T-helper 17 cell (primary cell): ENCODE results near the gene SNAP47. TPM values are rescaled to one million over a fixed set of nuclear protein-coding genes. Genes with fewer than 3 reads are reported as not detected.

Experiments
- ATAC-seq: fragments of 150-1000 bp; cut with Tn5 transposase; 2 replicates; pipeline ENCODE4 v1.10.0; 2021; ENCODE audit warnings: mild to moderate bottlenecking, moderate library complexity
- DNase-seq, 3 donors: peaks; one replicate each; pipeline versions ENCODE4 v3.0.0 to v3.0.0-alpha.2; 2020 to 2021
- H3K9me3 ChIP-seq: one replicate; pipeline ENCODE4 v1.7.0; 2013; ENCODE audit warnings: low read length, mild to moderate bottlenecking; ENCODE audit not compliant: control insufficient read depth, poor library complexity, severe bottlenecking
- H3K27ac Mint-ChIP-seq: one replicate; pipeline ENCODE4 v1.8.0; 2022; ENCODE audit warnings: mild to moderate bottlenecking, moderate library complexity, mixed read lengths
- H3K27me3 Mint-ChIP-seq: one replicate; pipeline ENCODE4 v1.8.0; 2022; ENCODE audit warnings: mixed read lengths
- H3K36me3 Mint-ChIP-seq: one replicate; pipeline ENCODE4 v1.8.0; 2022; ENCODE audit warnings: low read depth, mixed read lengths
- H3K4me1 Mint-ChIP-seq: one replicate; pipeline ENCODE4 v1.8.0; 2022; ENCODE audit warnings: mild to moderate bottlenecking, mixed read lengths
- H3K4me3 Mint-ChIP-seq: one replicate; pipeline ENCODE4 v1.8.0; 2022; ENCODE audit warnings: mild to moderate bottlenecking, moderate library complexity, mixed read lengths
- total RNA-seq, 4 donors: library from RNA in 2 of 4; stranded (reverse) in 2 of 4; gene quantifications; one replicate each; pipeline ENCODE4 v1.2.3 and lab custom pipeline; 2022 to 2026

Gene SNAP47
- total RNA-seq, 2 donors from 2014 or later: 20.4 to 23.6 TPM

DNA sequence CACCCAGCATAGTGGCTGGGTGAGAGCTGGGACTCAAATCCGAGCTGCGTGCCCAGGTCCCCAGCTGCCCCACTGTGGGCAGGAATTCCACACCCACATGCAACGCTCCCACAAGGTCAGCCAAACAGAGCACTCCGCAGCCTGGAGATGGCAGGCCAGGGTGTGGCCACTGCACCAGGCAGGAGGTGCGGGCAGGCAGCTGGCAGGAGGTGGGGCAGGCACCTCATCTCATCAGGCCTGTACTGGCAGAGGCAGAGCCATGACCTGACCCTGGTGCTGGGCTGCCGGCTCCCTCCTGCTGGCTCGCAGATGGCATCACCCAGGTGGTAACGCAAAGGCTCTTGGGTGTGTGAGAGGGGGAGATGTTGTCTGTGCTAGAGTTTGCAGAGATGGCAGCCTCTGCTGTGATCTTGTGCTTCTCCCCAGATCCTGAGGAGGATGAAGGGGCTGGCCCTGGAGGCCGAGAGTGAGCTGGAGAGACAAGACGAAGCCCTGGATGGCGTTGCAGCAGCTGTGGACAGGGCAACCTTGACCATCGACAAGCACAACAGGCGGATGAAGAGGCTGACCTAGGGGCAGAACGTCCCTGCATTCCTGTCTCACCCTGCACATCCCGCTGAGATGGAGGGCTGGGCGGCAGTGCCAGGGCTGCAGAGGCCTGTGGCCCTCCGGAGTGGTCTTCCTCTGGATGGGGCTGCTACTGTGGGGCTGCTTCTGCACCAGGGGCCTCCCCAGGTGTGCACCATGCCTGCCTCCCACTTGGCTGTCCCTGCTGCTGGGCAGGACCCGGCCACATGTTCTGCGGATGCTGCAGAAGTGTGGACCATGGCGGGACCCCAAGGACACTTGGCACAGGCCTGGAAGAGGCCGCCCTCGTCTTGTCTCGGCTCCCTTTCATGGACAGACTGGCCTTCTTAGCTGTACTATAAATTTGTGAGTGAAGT lies 45.1 kb downstream of the SNAP47 start:
- no peak for DNase-seq
- Mint-ChIP-seq H3K4me3 (no peak overlapping the region), H3K27me3 (no peaks in the 10 kb centered on the region), H3K4me1 (no peaks in the 10 kb centered on the region), H3K36me3 (peaks cover 2% of the 10 kb centered on the region), H3K27ac (no peak overlapping the region)
- no peaks in the 10 kb centered on the region for H3K9me3 ChIP-seq
- no peak for ATAC-seq

DNA sequence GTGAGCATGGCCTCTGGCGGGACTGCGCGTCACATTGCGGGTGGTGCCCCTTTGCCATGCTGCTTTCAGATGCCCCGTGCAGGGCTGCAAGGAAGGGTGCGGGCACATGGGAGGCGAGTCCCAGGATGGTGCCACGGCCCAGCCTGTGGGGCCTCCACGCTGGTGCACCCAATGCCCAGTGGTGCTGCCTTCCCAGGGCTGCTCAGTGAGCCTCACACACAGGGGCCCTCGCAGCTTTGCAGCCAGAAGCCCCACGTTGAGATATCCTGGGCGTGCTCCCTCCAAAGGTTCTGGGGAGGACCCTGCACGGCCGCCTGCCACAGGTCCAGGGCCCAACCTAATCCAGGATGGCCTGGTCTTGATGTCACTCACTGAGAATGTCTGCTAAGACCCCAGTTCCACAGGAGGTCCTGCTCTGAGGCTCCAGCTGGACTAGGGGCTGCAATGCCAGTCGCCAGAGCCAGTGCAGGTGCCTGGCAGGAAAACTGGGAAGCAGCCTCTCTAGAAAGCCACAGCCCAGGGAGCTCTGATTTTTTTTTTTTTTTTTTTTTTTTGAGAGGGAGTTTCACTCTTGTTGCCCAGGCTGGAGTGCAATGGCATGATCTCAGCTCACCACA lies 46.2 kb downstream of the SNAP47 start:
- Mint-ChIP-seq H3K4me3 (no peak overlapping the region), H3K36me3 (peaks cover 2% of the 10 kb centered on the region), H3K27ac (no peak overlapping the region), H3K27me3 (no peaks in the 10 kb centered on the region), H3K4me1 (peaks cover 3% of the 10 kb centered on the region)
- no peak for DNase-seq
- no peaks in the 10 kb centered on the region for H3K9me3 ChIP-seq
- ATAC-seq: no peak

DNA sequence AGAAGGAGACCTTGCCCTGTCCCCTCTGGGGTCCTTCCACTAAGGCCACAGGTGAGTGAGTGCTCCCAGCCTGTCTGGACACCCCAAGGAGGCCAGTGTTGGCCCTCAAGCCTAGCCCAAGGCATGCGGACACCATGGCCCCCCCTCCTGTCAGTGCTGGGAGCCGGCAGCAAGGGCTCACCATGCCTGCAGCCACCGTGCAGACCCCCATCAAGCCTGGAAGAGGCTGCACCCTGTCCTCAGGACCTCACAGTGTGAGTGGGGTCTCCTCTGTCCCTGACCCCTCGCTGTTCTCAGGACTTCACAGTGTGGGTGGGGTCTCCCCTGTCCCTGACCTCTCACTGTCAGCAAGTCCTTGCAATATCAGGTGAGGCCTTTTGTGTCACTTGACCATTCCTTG lies 47.0 kb downstream of the SNAP47 start:
- H3K27me3 Mint-ChIP-seq: no peaks in the 10 kb centered on the region
- H3K27ac Mint-ChIP-seq: no peak overlapping the region
- H3K4me1 Mint-ChIP-seq: peaks cover 7% of the 10 kb centered on the region
- DNase-seq (no peak), ATAC-seq (no peak)
- H3K9me3 ChIP-seq: no peaks in the 10 kb centered on the region
- H3K4me3 Mint-ChIP-seq: no peak overlapping the region
- H3K36me3 Mint-ChIP-seq: peaks cover 2% of the 10 kb centered on the region

GRCh38 chr1:227785094-227785804 lies 50.0 kb downstream of the SNAP47 start:
- Mint-ChIP-seq H3K36me3 (peaks cover 2% of the 10 kb centered on the region), H3K27me3 (no peaks in the 10 kb centered on the region), H3K27ac (no peak overlapping the region), H3K4me1 (peaks cover 12% of the 10 kb centered on the region), H3K4me3 (peak overlapping the region; percentile 28)
- DNase-seq: no peak
- H3K9me3 ChIP-seq: no peaks in the 10 kb centered on the region
- ATAC-seq: no peak

GRCh38 chr1:227785805-227786671 lies 50.8 kb downstream of the SNAP47 start:
- Mint-ChIP-seq H3K4me1 (peaks cover 12% of the 10 kb centered on the region), H3K4me3 (peak overlapping the region; percentile 88), H3K27me3 (no peaks in the 10 kb centered on the region), H3K36me3 (no peaks in the 10 kb centered on the region), H3K27ac (peak overlapping the region; percentile 39)
- no peaks in the 10 kb centered on the region for H3K9me3 ChIP-seq
- DNase-seq: no peak
- ATAC-seq: no peak

- H3K36me3 Mint-ChIP-seq: no peaks in the 10 kb centered on the region
- H3K4me1 Mint-ChIP-seq: peaks cover 18% of the 10 kb centered on the region
- H3K27ac Mint-ChIP-seq: peak overlapping the region; percentile 54
- DNase-seq (no peak), ATAC-seq (no peak)
- H3K9me3 ChIP-seq: no peaks in the 10 kb centered on the region
- H3K4me3 Mint-ChIP-seq: peak overlapping the region; percentile 88
- H3K27me3 Mint-ChIP-seq: no peaks in the 10 kb centered on the region
These were observed 51.7 kb downstream of the SNAP47 start for GRCh38 chr1:227786673-227787512.

DNA sequence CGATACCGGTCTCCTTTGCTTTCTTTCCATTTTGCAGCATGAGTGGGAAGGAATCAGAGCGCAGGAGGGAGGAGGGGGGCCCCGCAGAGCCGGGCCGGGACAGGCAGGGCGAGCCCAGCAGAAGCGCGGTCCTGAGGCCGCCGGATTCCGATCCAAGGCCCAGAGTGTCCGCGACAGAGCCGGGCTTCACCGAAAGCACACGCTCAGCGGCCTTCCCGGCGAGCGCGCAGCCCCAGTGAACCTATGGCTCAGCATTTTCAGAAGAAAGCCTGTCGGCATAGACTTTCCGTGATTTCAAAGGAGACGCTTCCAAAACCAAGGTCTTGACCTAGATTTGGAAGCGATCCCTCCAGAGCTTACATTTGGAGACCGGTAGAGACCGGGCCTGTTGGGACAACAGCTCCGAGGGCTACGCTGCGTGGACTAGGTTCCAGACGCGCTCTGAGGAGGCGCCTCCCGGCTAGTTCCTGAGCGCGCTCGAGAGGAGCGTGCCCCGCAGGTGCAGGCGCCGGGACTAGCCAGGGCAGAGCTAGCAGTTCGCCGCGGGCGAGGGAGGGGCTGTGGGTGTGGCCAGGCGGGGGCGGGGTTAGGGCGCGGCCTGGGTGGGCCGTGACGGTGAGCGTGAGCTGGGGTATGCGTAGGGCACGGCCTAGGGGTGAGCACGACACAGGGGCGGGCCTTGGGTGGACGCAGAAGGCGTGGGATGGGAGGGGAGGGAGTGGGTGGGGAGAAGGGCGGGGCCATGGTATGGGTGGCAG lies 52.5 kb downstream of the SNAP47 start:
- Mint-ChIP-seq H3K4me1 (peaks cover 21% of the 10 kb centered on the region), H3K36me3 (no peaks in the 10 kb centered on the region), H3K27ac (peak overlapping the region; percentile 54), H3K27me3 (no peaks in the 10 kb centered on the region), H3K4me3 (peak overlapping the region; percentile 88)
- DNase-seq: peak; percentile 88 to 99 (median 97)
- peak; percentile 95 for ATAC-seq
- H3K9me3 ChIP-seq: no peaks in the 10 kb centered on the region

DNA sequence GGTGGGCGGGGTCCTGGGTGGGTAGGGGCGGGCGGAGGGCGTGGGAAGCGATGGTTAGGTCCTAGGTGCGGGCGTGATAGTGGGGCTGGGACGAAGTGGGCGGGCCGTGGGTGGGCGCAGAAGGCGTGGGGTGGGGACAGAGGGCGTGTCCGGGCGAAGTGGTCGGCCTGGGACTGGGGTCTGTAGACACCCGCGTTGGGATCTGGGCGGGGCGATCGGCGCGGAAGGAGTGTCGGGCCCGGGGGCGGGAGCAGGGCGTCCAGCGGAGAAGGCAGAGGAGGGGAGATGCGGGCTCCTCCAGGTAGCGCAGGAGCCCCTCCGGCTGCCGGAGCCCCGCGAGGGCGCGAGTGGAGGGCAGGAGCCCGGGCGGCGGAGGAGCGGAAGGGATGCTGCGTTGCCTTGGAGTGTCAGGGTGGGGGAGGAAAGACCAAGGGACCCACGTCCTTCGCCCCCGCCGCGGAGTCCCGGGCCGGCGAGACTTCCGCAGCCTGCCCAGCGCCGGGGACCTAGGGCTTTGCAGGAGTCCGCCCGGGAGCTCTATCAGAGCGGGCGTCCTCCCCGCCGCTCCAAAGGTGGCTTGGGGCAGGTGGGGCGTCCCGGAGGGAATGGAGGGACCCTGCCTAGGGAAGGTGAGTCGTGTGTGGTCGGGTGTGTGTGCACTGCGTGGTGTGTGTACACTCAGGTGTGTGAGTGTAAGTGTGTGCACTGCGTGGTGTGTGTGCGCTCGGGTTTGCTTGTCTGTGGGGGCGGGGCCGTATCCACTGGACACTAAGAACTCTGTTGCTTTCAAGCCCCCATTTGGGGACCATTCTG lies 53.2 kb downstream of the SNAP47 start:
- DNase-seq: peak in 1 of 3 donors; percentile 55
- Mint-ChIP-seq H3K4me3 (peak overlapping the region; percentile 88), H3K27ac (peak overlapping the region; percentile 54), H3K27me3 (no peaks in the 10 kb centered on the region), H3K36me3 (no peaks in the 10 kb centered on the region), H3K4me1 (peaks cover 21% of the 10 kb centered on the region)
- H3K9me3 ChIP-seq: no peaks in the 10 kb centered on the region
- peak; percentile 69 for ATAC-seq

DNA sequence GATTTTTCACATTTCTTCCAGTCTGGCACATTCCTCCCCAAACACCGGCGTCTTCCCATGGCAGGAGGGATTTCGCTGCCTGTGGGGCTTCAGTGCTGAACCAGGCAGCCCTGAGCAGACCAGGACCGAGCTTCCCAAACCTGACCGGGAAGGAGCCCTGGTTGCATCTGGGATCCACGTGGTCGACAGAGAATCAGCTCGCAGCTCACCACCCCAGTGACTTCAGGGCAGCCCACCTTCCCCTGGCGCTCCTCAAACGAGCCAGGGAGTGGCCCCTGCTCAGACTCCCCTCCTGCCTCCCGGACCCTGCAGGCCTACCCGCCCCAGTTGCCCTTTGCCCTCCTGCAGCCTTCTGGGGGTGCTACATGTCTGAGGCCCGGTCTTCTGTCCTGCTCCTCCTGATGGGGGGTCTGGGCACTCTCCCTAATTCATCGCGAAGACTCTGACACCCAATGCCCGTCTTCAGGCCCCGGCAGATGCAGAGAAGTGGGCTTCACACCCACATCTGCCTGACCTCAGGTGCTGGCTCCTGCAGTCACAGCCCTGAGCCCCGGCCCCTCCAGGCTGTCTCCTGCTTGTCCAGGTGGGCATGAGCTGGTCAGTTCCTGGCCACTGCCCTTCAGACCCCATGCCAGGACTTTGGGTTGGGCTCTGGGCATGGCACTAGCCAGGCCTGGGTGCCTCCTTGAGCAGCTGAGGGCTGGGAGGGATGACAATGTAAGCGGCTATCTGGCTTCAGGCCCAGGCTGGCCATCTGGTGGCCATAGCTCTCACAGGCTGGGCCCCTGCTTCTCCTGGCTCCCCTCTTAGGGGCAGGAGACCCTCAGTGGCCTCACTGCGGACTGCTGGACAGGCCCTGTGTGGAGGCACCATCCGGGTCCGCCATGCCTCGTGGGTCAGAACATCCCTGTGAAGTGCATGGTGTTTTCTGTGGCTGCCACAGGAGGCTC lies 54.1 kb downstream of the SNAP47 start:
- no peaks in the 10 kb centered on the region for H3K9me3 ChIP-seq
- peak overlapping the region; percentile 24 for H3K27ac Mint-ChIP-seq
- H3K4me3 Mint-ChIP-seq: peak overlapping the region; percentile 88
- DNase-seq (no peak), ATAC-seq (no peak)
- H3K36me3 Mint-ChIP-seq: no peaks in the 10 kb centered on the region
- peaks cover 21% of the 10 kb centered on the region for H3K4me1 Mint-ChIP-seq
- peaks cover 2% of the 10 kb centered on the region for H3K27me3 Mint-ChIP-seq

GRCh38 chr1:227790034-227790400 lies 54.8 kb downstream of the SNAP47 start:
- Mint-ChIP-seq H3K4me1 (peaks cover 23% of the 10 kb centered on the region), H3K27ac (no peak overlapping the region), H3K36me3 (no peaks in the 10 kb centered on the region), H3K4me3 (no peak overlapping the region), H3K27me3 (peaks cover 5% of the 10 kb centered on the region)
- ATAC-seq: no peak
- no peaks in the 10 kb centered on the region for H3K9me3 ChIP-seq
- DNase-seq: no peak
